NCI-H1105 (cell line): ENCODE measurements around the gene SDR39U1.

Source experiments
- DNase-seq: peaks from one replicate; lab custom pipeline; 2025; lab: John Stamatoyannopoulos, UW

SDR39U1 gene

GRCh38 chr14:24390701-24391468, 51.7 kb downstream of the SDR39U1 start:
- DNase-seq, result no peak
